Small intestine (tissue), 7 donors: ENCODE results near the gene ARFGAP3. TPM values are rescaled to one million over a fixed set of nuclear protein-coding genes. Genes with fewer than 3 reads are reported as not detected.

ENCODE experiments used
- DNase-seq, 2 donors: peaks; one replicate each; pipeline versions ENCODE4 v3.0.0 to v3.0.0-alpha.2; 2013
- FAIRE-seq: peaks from 2 replicates; lab custom pipeline; 2012; peaks lifted over from hg19 to GRCh38; lab: Jason Lieb, UNC
- H3K27ac ChIP-seq, 3 donors: one replicate each; pipeline ENCODE4 v1.5.1; 2013; ENCODE audit warnings: low read length in 2 of 3, mild to moderate bottlenecking in 2 of 3, control low read depth in 1 of 3, inconsistent platforms in 1 of 3, low read depth in 1 of 3, moderate library complexity in 1 of 3
- H3K27me3 ChIP-seq, 3 donors: one replicate each; pipeline ENCODE4 v1.6.1; 2013; ENCODE audit warnings: low read length in 3 of 3, inconsistent platforms in 1 of 3; ENCODE audit not compliant: control insufficient read depth in 3 of 3, insufficient read depth in 3 of 3
- H3K36me3 ChIP-seq, 3 donors: one replicate each; pipeline ENCODE4 v1.6.1; 2013; ENCODE audit warnings: low read length in 3 of 3, inconsistent platforms in 1 of 3, low read depth in 1 of 3, mild to moderate bottlenecking in 1 of 3, moderate library complexity in 1 of 3; ENCODE audit not compliant: control insufficient read depth in 3 of 3, insufficient read depth in 2 of 3
- H3K4me1 ChIP-seq, 3 donors: one replicate each; pipeline ENCODE4 v1.6.1; 2013; ENCODE audit warnings: low read length in 2 of 3, inconsistent platforms in 1 of 3, low read depth in 1 of 3, mild to moderate bottlenecking in 1 of 3, moderate library complexity in 1 of 3; ENCODE audit not compliant: control insufficient read depth in 3 of 3, insufficient read depth in 2 of 3
- H3K4me3 ChIP-seq, 3 donors: one replicate each; pipeline ENCODE4 v1.5.1; 2013; ENCODE audit warnings: low read length in 3 of 3, control low read depth in 1 of 3, inconsistent platforms in 1 of 3, low read depth in 1 of 3, mild to moderate bottlenecking in 1 of 3, moderate library complexity in 1 of 3
- H3K9me3 ChIP-seq, 2 donors: one replicate each; pipeline ENCODE4 v1.6.1; 2013; ENCODE audit warnings: low read depth in 1 of 2, low read length in 1 of 2; ENCODE audit not compliant: control insufficient read depth in 2 of 2, insufficient read depth in 1 of 2
- WGBS, 3 donors: extraction: QIAGEN DNeasy Blood & Tissue Kit; methylation state at CpG; one replicate each; pipeline ENCODE4 v1.1.7; 2013; 5-methylcytosine and 5-hydroxymethylcytosine counted together
- polyA plus RNA-seq, 4 donors: library from polyadenylated mRNA; stranded (reverse) in 3 of 4; unstranded in 1 of 4; fragments of 200-250 nt in 3 of 4; fragments of 120-200 nt in 1 of 4; gene quantifications; one replicate each; pipeline versions ENCODE4 v1.2.1 to v1.2.3, GENCODE V29; 2013
- donor health status: healthy with polysubstance abuse.
- donor health status: control.
- donor health status: control.
- donor health status: Bipolar disorder and iron deficiency.
- donor health status: healthy.

Gene ARFGAP3
- polyA plus RNA-seq, 4 donors = 29.1 to 64.5 (median 53.1) TPM

DNA sequence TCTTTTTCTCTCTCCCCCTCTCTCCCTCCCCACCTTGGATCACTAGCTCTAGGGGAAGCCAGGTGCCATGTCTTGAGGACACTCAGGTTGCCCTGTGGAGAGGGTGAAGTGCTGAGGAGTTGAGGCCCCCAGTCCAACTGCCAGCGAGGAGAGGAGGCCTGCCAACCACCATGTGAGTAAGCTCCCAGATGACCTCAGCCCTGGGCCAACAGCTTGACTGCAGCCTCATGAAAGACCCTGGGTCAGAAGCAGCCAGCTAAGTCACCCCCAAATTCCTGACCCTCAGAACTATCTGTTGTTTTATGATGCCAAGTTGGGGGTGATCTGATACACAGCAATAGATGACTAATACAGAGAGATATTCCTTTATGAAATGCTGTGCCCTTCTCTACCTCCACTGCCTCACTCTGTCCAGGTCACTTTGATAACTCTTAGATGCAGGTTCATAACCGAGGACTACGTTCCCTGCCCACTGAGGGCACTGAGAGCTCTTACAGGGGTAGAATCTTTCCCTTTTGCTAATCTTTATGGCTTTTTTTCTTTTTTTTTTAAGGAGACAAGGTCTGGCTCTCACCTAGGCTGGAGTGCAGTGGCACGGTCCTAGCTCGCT lies 8.0 kb downstream of the ARFGAP3 start:
- 36 to 65% (median 41%) methylated on average over 5 of the region's 5 CpGs for WGBS, 3 donors
- FAIRE-seq = no peak
- Histone ChIP-seq H3K27me3 (no peaks in the 10 kb centered on the region), H3K4me3 (no peak overlapping the region), H3K27ac (peak overlapping the region in 1 of 3 donors; percentile 40), H3K4me1 (peaks cover 0 to 13% (median 0%) of the 10 kb centered on the region in 3 donors), H3K9me3 (peaks cover 0 to 5% of the 10 kb centered on the region in 2 donors), H3K36me3 (peaks cover 0 to 49% (median 3%) of the 10 kb centered on the region in 3 donors)
- peak in 1 of 2 donors; percentile 43 for DNase-seq

GRCh38 chr22:42847110-42847509 lies 10.0 kb downstream of the ARFGAP3 start:
- Histone ChIP-seq H3K4me1 (peaks cover 0 to 13% (median 0%) of the 10 kb centered on the region in 3 donors), H3K36me3 (peaks cover 0 to 59% (median 3%) of the 10 kb centered on the region in 3 donors), H3K9me3 (peaks cover 0 to 5% of the 10 kb centered on the region in 2 donors), H3K4me3 (no peak overlapping the region), H3K27ac (no peak overlapping the region), H3K27me3 (no peaks in the 10 kb centered on the region)
- FAIRE-seq (no peak), DNase-seq (no peak)
- 83 to 100% (median 98%) methylated on average over 3 of the region's 3 CpGs for WGBS, 3 donors

DNA sequence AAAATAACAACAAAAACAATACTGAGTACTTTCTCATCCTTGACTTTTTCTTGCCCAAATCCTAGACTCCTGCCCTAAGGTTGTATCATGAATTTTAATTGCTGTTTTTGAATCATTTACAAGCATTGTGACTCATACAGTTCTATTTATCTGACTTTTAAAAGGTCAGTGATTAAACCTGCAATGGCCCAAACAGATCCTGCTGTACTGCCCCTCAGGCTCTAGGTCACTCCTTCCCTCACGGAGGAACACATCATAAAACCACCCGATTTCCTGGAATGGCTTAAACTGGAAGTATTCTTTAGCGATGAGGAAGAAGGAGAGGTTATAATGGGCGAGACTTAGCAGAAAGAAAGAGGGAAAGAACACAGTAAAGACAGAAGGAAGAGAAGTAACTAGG lies 12.3 kb downstream of the ARFGAP3 start:
- FAIRE-seq = no peak
- DNase-seq = peak; percentile 48 to 64
- WGBS, 3 donors = 16 to 47% (median 43%) methylated on average over 4 of the region's 4 CpGs

GRCh38 chr22:42842658-42843370 lies 14.3 kb downstream of the ARFGAP3 start:
- H3K4me1 ChIP-seq = no peaks in the 10 kb centered on the region
- no peak for DNase-seq
- no peak for FAIRE-seq
- H3K4me3 ChIP-seq = no peak overlapping the region
- H3K27ac ChIP-seq = no peak overlapping the region
- peaks cover 0 to 5% of the 10 kb centered on the region in 2 donors for H3K9me3 ChIP-seq
- peaks cover 3 to 71% (median 9%) of the 10 kb centered on the region in 3 donors for H3K36me3 ChIP-seq
- H3K27me3 ChIP-seq = no peaks in the 10 kb centered on the region
- 65 to 81% (median 74%) methylated on average over 14 of the region's 14 CpGs for WGBS, 3 donors

More for the DNA sequence above, 12.3 kb downstream of the ARFGAP3 start:
- Histone ChIP-seq H3K27ac (peak overlapping the region in 2 of 3 donors; percentile 30 to 44), H3K27me3 (no peaks in the 10 kb centered on the region), H3K4me1 (peaks cover 0 to 9% (median 0%) of the 10 kb centered on the region in 3 donors), H3K36me3 (peaks cover 3 to 69% (median 6%) of the 10 kb centered on the region in 3 donors), H3K9me3 (peaks cover 0 to 5% of the 10 kb centered on the region in 2 donors), H3K4me3 (no peak overlapping the region)

GRCh38 chr22:42841444-42841843 lies 15.6 kb downstream of the ARFGAP3 start:
- Histone ChIP-seq H3K4me1 (no peaks in the 10 kb centered on the region), H3K4me3 (no peak overlapping the region), H3K27ac (no peak overlapping the region), H3K27me3 (no peaks in the 10 kb centered on the region), H3K36me3 (peaks cover 4 to 74% (median 9%) of the 10 kb centered on the region in 3 donors), H3K9me3 (peaks cover 0 to 5% of the 10 kb centered on the region in 2 donors)
- no peak for FAIRE-seq
- no peak for DNase-seq
- WGBS, 3 donors = 60 to 85% (median 77%) methylated on average over 3 of the region's 3 CpGs

DNA sequence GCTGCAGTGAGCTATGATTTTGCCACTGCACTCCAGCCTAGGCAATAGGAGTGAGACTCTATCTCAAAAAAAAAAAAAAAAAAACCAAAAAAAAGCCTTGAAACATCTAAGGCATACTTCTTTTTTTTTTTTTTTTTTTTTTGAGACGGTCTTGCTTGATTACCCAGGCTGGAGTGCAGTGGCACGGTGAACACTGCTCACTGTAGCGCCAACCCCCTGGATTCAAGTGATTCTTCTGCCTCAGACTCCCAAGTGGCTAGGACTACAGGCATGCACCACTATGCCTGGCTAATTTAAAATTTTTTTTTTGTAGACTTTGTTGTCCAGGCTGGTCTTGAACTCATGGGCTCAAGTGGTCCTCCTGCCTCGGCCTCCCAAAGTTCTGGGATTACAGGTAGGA lies 19.5 kb downstream of the ARFGAP3 start:
- H3K4me1 ChIP-seq = no peaks in the 10 kb centered on the region
- 88 to 96% (median 88%) methylated on average over 4 of the region's 4 CpGs for WGBS, 3 donors
- peaks cover 9 to 62% (median 12%) of the 10 kb centered on the region in 3 donors for H3K36me3 ChIP-seq
- H3K27ac ChIP-seq = no peak overlapping the region
- H3K9me3 ChIP-seq = no peaks in the 10 kb centered on the region
- DNase-seq (no peak), FAIRE-seq (no peak)
- H3K4me3 ChIP-seq = no peak overlapping the region
- no peaks in the 10 kb centered on the region for H3K27me3 ChIP-seq

DNA sequence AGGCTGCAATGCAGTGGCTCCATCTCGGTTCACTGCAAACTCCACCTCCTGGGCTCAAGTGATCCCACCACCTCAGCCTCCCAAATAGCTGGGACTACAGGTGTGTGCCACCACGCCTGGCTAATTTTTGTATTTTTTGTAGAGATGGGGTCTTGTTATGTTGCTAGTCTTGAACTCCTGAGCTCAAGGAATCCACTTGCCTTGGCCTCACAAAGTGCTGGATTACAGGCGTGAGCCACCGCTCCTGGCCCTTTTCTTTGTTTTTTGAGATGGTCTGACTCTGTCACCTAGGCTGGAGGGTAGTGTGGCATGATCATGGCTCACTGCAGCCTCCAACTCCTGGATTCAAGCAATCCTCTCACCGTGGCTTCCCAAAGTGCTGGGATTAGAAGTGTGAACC lies 21.0 kb downstream of the ARFGAP3 start:
- 95 to 99% (median 98%) methylated on average over 5 of the region's 5 CpGs for WGBS, 3 donors
- no peak for FAIRE-seq
- no peaks in the 10 kb centered on the region for H3K27me3 ChIP-seq
- no peak overlapping the region for H3K27ac ChIP-seq
- no peaks in the 10 kb centered on the region for H3K9me3 ChIP-seq
- H3K36me3 ChIP-seq = peaks cover 12 to 67% (median 14%) of the 10 kb centered on the region in 3 donors
- H3K4me1 ChIP-seq = no peaks in the 10 kb centered on the region
- no peak overlapping the region for H3K4me3 ChIP-seq
- DNase-seq = no peak

DNA sequence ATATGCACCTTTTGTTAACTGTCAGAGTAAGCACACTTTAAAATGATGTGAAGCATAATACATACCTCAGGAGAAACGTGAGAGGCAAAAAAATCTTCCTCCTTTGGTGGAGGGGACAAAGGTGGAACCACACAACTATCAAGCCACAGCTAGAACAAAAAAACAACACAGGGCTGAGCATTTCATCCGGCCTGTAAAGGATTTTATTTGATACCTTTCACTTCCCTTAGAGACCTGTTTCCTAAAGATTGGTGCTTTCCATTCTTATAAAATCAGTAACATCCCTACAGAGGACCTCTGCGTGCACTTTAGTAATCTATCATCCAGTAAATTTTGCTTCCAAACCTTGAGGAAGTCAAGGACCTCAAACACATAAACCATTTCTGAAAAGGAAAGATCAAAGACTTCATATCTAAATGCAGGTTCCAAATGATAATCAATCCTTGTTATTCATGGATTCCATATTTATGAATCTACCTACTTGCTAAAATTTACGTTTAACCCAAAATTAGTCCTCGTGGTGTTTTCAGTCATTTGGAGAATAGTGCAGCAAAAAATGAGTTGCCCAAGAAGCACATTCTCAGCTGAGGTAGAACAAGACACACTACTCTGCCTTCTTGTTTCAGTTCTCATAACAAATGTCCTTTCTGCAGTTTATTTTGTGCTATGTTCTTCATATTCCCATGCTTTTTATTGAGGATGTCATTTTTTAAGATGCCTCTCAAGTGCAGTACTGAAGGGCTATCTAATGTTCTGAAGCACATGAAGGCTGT lies 22.7 kb downstream of the ARFGAP3 start:
- 64 to 79% (median 73%) methylated on average over 5 of the region's 5 CpGs for WGBS, 3 donors
- H3K36me3 ChIP-seq = peaks cover 16 to 62% (median 18%) of the 10 kb centered on the region in 3 donors

More for the DNA sequence above, 22.7 kb downstream of the ARFGAP3 start:
- Histone ChIP-seq H3K27me3 (no peaks in the 10 kb centered on the region), H3K4me1 (no peaks in the 10 kb centered on the region), H3K9me3 (no peaks in the 10 kb centered on the region), H3K27ac (no peak overlapping the region), H3K4me3 (no peak overlapping the region)
- no peak for FAIRE-seq
- DNase-seq = no peak
